SK-N-MC (cell line): Measurements from ENCODE around the gene ACAD11.

Experiments used
- EZH2 ChIP-seq: fragments of 200-600 bp; sonication (generic); IDR thresholded peaks from one replicate; pipeline ENCODE4 v1.6.1; 2017; ENCODE audit warnings: antibody characterized with exemption
- FOXP2 ChIP-seq: optimal IDR thresholded peaks from 2 replicates; pipeline ENCODE3; 2011; ENCODE audit warnings: mild to moderate bottlenecking, moderate library complexity; ENCODE audit not compliant: insufficient read depth; ENCODE audit errors: extremely low read length, control extremely low read depth
- POLR2AphosphoS5 ChIP-seq: IDR thresholded peaks from 2 replicates; pipeline ENCODE4 v1.6.1; 2012; ENCODE audit warnings: mild to moderate bottlenecking, low read depth, low read length, borderline replicate concordance

DNA sequence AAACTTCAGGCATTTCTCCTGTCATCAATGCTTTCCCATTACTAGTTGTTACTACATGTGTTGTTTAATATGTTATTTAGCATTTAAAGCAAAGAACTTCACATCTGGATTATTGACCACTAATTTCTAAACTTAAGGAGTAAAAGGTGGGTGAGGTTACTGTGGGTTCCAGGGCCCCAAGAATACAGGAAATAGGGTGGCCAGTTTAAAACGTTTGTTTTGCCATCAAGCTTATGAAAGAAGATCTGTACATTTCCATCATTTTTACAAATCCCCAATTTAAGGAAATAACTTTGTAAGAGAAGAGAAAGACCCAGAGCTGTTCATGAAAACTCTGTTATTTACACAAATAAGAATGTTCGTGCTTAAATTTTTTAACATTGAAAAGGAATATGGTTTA is 117.0 kb downstream of the ACAD11 start:
- TF ChIP-seq EZH2, result no peak
- TF ChIP-seq POLR2AphosphoS5, result no peak
- no peak for TF ChIP-seq FOXP2
